ENCODE results near the gene ARMC7. TPM values are rescaled to one million over a fixed set of nuclear protein-coding genes. Genes with fewer than 3 reads are reported as not detected.

Gene ARMC7
- total RNA-seq, 1 donor from 2014 or later: 15.4 TPM

DNA sequence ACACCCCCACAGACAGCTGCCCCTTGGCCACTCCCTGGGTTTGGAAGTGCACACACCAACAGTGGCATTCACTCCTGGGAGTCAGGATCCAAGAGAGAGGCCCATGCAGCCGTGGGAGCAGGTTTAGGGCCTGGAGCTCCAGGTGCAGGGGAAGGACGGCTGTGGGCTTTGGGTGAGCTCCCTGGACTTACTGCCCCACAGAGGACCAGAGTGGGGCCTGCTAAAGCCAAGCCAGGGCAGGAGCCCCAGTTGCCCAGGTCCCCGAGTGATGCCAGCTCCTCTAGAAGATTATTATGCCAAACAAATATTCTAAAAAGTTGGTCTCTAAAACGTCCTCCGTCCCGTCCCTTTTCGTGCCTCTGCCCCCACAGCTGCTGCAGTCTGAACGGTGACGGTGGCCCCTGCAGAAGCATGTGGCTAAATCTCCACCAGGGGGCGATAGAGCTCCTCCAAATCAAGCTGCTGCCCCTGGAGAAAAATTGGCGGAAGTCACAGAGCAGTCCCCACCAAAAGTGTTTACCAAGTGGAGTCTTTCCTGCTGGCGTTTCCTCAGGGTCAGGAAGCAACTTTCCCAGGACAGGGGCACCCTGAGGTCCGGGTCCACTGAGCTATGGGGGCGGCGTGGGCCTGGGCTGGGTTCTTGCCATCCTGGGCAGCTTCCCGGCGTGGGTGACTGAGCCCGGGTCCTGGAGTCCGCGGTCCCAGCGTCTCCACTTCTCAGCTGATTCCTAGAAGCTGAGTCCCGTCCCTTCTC lies 4.2 kb downstream of the ARMC7 start:
- intact Hi-C loops (cut with micrococcal nuclease): loop anchor here (1.0 to 10.0 kb wide), 9 partner anchors 17 to 298 kb away; partner anchors contain the start of genes GGA3, JPT1, MRPS7 and NT5C
- H3K4me1 Mint-ChIP-seq: peaks cover 74% of the 10 kb centered on the region
- DNase-seq (peak; percentile 67), ATAC-seq (ENCODE audit: low read depth) (peak; percentile 55)
- TF ChIP-seq CTCF (IDR thresholded peaks at IDR 0.05): no peak
- POLR2A ChIA-PET: interaction anchor here (0.5 to 9.7 kb wide), 31 partner anchors 9 to 594 kb away, joined by 3 to 292 read pairs (median 5); partner anchors contain the start of genes GGA3, JPT1, MIF4GD and MRPL58
- peaks cover 6% of the 10 kb centered on the region for H3K36me3 Mint-ChIP-seq (ENCODE audit: low read depth)
- H3K27me3 Mint-ChIP-seq: no peaks in the 10 kb centered on the region
- CTCF ChIA-PET: interaction anchor here (0.6 to 8.7 kb wide), 42 partner anchors 10 to 334 kb away, joined by 3 to 192 read pairs (median 6); partner anchors contain the start of genes GGA3, GRB2, JPT1 and MIF4GD
- peak overlapping the region; percentile 79 for H3K4me3 Mint-ChIP-seq
- peak overlapping the region; percentile 93 for H3K27ac Mint-ChIP-seq
- no peaks in the 10 kb centered on the region for H3K9me3 Mint-ChIP-seq

- no peaks in the 10 kb centered on the region for H3K9me3 Mint-ChIP-seq
- peaks cover 71% of the 10 kb centered on the region for H3K4me1 Mint-ChIP-seq
- ChIA-PET POLR2A (interaction anchor here (0.6 to 9.7 kb wide), 31 partner anchors 10 to 297 kb away, joined by 3 to 292 read pairs (median 6); partner anchors contain the start of genes GGA3, JPT1, MIF4GD and MRPL58), CTCF (interaction anchor here (0.9 to 8.7 kb wide), 36 partner anchors 11 to 297 kb away, joined by 3 to 192 read pairs (median 6); partner anchors contain the start of genes GGA3, GRB2, JPT1 and MIF4GD)
- intact Hi-C loops (cut with micrococcal nuclease): loop anchor here (1.0 to 10.0 kb wide), 9 partner anchors 17 to 298 kb away; partner anchors contain the start of genes GGA3, JPT1, MRPS7 and NT5C
- H3K4me3 Mint-ChIP-seq: peak overlapping the region; percentile 79
- no peak for TF ChIP-seq CTCF (IDR thresholded peaks at IDR 0.05)
- peaks cover 6% of the 10 kb centered on the region for H3K36me3 Mint-ChIP-seq (ENCODE audit: low read depth)
- peak overlapping the region; percentile 93 for H3K27ac Mint-ChIP-seq
- ATAC-seq (ENCODE audit: low read depth): peak; percentile 45
- no peaks in the 10 kb centered on the region for H3K27me3 Mint-ChIP-seq
- no peak for DNase-seq
Measured at GRCh38 chr17:75114552-75115314, 5.0 kb downstream of the ARMC7 start.

DNA sequence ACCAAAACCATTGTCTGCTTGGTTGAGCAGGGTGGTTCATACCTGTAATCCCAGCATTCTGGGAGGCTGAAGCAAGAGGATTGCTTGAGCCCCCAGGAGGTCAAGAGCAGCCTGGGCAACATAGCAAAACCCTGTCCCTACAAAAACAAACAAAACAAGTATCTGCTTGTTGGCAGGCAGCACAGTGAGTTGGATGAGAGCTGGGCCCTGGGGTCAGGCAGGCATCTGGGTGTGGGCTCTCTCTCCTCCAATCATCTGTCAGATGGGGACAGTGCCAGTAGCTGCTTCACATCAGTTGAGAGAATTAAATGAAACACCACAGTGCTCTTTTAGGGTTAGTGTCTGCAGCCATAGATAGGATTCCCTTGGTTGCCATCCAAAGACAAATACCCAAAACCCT lies 5.8 kb downstream of the ARMC7 start:
- H3K9me3 Mint-ChIP-seq: no peaks in the 10 kb centered on the region
- CTCF ChIA-PET: interaction anchor here (1.4 to 8.7 kb wide), 5 partner anchors 10 to 87 kb away, joined by 3 to 192 read pairs (median 116); partner anchors contain the start of genes NT5C and NUP85
- ATAC-seq (ENCODE audit: low read depth) (no peak), DNase-seq (no peak)
- no peak for TF ChIP-seq CTCF (IDR thresholded peaks at IDR 0.05)
- H3K4me1 Mint-ChIP-seq: peaks cover 71% of the 10 kb centered on the region
- no peaks in the 10 kb centered on the region for H3K27me3 Mint-ChIP-seq
- H3K4me3 Mint-ChIP-seq: no peak overlapping the region
- intact Hi-C loops (cut with micrococcal nuclease): loop anchor here (10.0 kb wide), 1 partner anchor 149 kb away; the partner anchor contains the start of genes GGA3 and MRPS7
- POLR2A ChIA-PET: interaction anchor here (0.7 to 9.7 kb wide), 8 partner anchors 14 to 68 kb away, joined by 4 to 292 read pairs (median 14); partner anchors contain the start of genes JPT1, NT5C, SLC16A5 and SUMO2
- H3K36me3 Mint-ChIP-seq (ENCODE audit: low read depth): peaks cover 9% of the 10 kb centered on the region
- peak overlapping the region; percentile 93 for H3K27ac Mint-ChIP-seq

- DNase-seq (no peak), ATAC-seq (ENCODE audit: low read depth) (no peak)
- no peaks in the 10 kb centered on the region for H3K9me3 Mint-ChIP-seq
- H3K27ac Mint-ChIP-seq: no peak overlapping the region
- no peak for TF ChIP-seq CTCF (IDR thresholded peaks at IDR 0.05)
- POLR2A ChIA-PET: interaction anchor here (0.7 to 9.7 kb wide), 8 partner anchors 13 to 145 kb away, joined by 3 to 292 read pairs (median 9); partner anchors contain the start of genes GGA3, JPT1, MRPS7 and NT5C
- no peak overlapping the region for H3K4me3 Mint-ChIP-seq
- peaks cover 17% of the 10 kb centered on the region for H3K36me3 Mint-ChIP-seq (ENCODE audit: low read depth)
- peaks cover 64% of the 10 kb centered on the region for H3K4me1 Mint-ChIP-seq
- intact Hi-C loops (cut with micrococcal nuclease): loop anchor here (10.0 kb wide), 1 partner anchor 148 kb away; the partner anchor contains the start of genes GGA3 and MRPS7
- CTCF ChIA-PET: interaction anchor here (1.6 to 8.7 kb wide), 4 partner anchors 14 to 155 kb away, joined by 3 to 192 read pairs (median 22); partner anchors contain the start of gene NT5C
- H3K27me3 Mint-ChIP-seq: no peaks in the 10 kb centered on the region
Measured at GRCh38 chr17:75116737-75117136, 7.0 kb downstream of the ARMC7 start.
